T-cell (primary cell): Measurements from ENCODE around the gene OR2L3. TPM values are rescaled to one million over a fixed set of nuclear protein-coding genes. Genes with fewer than 3 reads are reported as not detected.

Source experiments
- ATAC-seq, 4 experiments: fragments of 200-7000 bp in 3 of 4; fragments of 150-1000 bp in 1 of 4; cut with Tn5 transposase; replicated peaks in 1 of 4; 1 replicate in 3 of 4; 2 replicates in 1 of 4; pipeline ENCODE4 v1.10.0; 2021; ENCODE audit warnings: moderate library complexity in 3 of 4, mild to moderate bottlenecking in 2 of 4, moderate number of reproducible peaks in 1 of 4
- CTCF ChIA-PET, 2 donors: fragments of 300-600 bp; sonication (Branson Sonifier 250); formaldehyde crosslinking; loops; one replicate each; lab custom pipeline; 2022; ENCODE audit warnings: antibody characterized with exemption in 2 of 2; lab: Charles Lee
- POLR2A ChIA-PET, 2 donors: fragments of 300-600 bp; sonication (Branson Sonifier 250); formaldehyde crosslinking; loops; one replicate each; lab custom pipeline; 2022; ENCODE audit warnings: antibody characterized with exemption in 2 of 2; lab: Charles Lee
- DNase-seq, 35 experiments: peaks; one replicate each; pipeline versions ENCODE4 v3.0.0 to v3.0.0-alpha.2; 2013 to 2023
- H3K27ac ChIP-seq: one replicate; pipeline ENCODE4 v1.5.1; 2013; ENCODE audit warnings: low read length
- H3K27me3 ChIP-seq, 2 experiments: replicated peaks in 1 of 2; 1 replicate in 1 of 2; 2 replicates in 1 of 2; pipeline versions ENCODE4 v1.6.1 to v1.7.0; 2013; ENCODE audit warnings: low read length in 1 of 2, mixed read lengths in 1 of 2; ENCODE audit not compliant: control insufficient read depth in 2 of 2, insufficient read depth in 2 of 2; ENCODE audit errors: extremely low read depth in 1 of 2
- H3K36me3 ChIP-seq, 2 donors: 1 replicate in 1 of 2; 2 replicates in 1 of 2; pipeline versions ENCODE4 v1.6.1 to v1.7.0; 2013; ENCODE audit warnings: low read length in 1 of 2; ENCODE audit not compliant: control insufficient read depth in 2 of 2, insufficient read depth in 1 of 2; ENCODE audit errors: extremely low read depth in 1 of 2
- H3K4me1 ChIP-seq, 2 experiments: 1 replicate in 1 of 2; 2 replicates in 1 of 2; pipeline versions ENCODE4 v1.6.1 to v1.7.0; 2013; ENCODE audit warnings: low read length in 2 of 2, mixed read lengths in 1 of 2; ENCODE audit not compliant: insufficient read depth in 2 of 2, control insufficient read depth in 1 of 2; ENCODE audit errors: extremely low read depth in 1 of 2
- H3K4me3 ChIP-seq, 2 donors: 1 replicate in 1 of 2; 2 replicates in 1 of 2; pipeline versions ENCODE4 v1.5.1 to v1.7.0; 2013; ENCODE audit warnings: mild to moderate bottlenecking in 2 of 2, low read length in 1 of 2, moderate library complexity in 1 of 2; ENCODE audit not compliant: control insufficient read depth in 1 of 2; ENCODE audit errors: extremely low read depth in 1 of 2
- H3K9me3 ChIP-seq: 2 replicates; pipeline ENCODE4 v1.7.0; 2013
- H3K27ac Mint-ChIP-seq, 2 donors: one replicate each; pipeline ENCODE4 v1.8.0; 2020 to 2021; ENCODE audit warnings: mild to moderate bottlenecking in 2 of 2, mixed read lengths in 2 of 2
- H3K27me3 Mint-ChIP-seq, 2 donors: one replicate each; pipeline ENCODE4 v1.8.0; 2021 to 2022; ENCODE audit warnings: mixed read lengths in 2 of 2
- H3K36me3 Mint-ChIP-seq: one replicate; pipeline ENCODE4 v1.8.0; 2021; ENCODE audit warnings: mixed read lengths
- H3K4me1 Mint-ChIP-seq, 3 donors: one replicate each; pipeline ENCODE4 v1.8.0; 2020 to 2022; ENCODE audit warnings: mixed read lengths in 3 of 3, mild to moderate bottlenecking in 1 of 3
- H3K4me3 Mint-ChIP-seq, 3 donors: one replicate each; pipeline ENCODE4 v1.8.0; 2020 to 2022; ENCODE audit warnings: mild to moderate bottlenecking in 3 of 3, mixed read lengths in 3 of 3, moderate library complexity in 3 of 3
- H3K9me3 Mint-ChIP-seq, 3 donors: one replicate each; pipeline ENCODE4 v1.8.0; 2020 to 2022; ENCODE audit warnings: mixed read lengths in 3 of 3
- WGBS: methylation state at CpG from one replicate; pipeline ENCODE4 v1.1.5; 2013; ENCODE audit warnings: missing lambda C conversion rate; ENCODE audit not compliant: insufficient coverage; 5-methylcytosine and 5-hydroxymethylcytosine counted together
- total RNA-seq, 35 experiments: library from RNA in 6 of 35; stranded (reverse) in 6 of 35; fragments of 120-200 nt in 1 of 35; gene quantifications; one replicate each; pipeline versions ENCODE4 v1.2.1 to v1.2.4 and lab custom pipeline; 2013 to 2026

Gene OR2L3, protein sequence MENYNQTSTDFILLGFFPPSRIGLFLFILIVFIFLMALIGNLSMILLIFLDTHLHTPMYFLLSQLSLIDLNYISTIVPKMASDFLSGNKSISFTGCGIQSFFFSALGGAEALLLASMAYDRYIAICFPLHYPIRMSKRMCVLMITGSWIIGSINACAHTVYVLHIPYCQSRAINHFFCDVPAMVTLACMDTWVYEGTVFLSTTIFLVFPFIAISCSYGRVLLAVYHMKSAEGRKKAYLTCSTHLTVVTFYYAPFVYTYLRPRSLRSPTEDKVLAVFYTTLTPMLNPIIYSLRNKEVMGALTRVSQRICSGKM
- total RNA-seq (not detected), total RNA-seq (lab: John Stamatoyannopoulos, UW) (0 to 0.10 (median 0) reads per million in 29 experiments)
- not detected for total RNA-seq (2013)

DNA sequence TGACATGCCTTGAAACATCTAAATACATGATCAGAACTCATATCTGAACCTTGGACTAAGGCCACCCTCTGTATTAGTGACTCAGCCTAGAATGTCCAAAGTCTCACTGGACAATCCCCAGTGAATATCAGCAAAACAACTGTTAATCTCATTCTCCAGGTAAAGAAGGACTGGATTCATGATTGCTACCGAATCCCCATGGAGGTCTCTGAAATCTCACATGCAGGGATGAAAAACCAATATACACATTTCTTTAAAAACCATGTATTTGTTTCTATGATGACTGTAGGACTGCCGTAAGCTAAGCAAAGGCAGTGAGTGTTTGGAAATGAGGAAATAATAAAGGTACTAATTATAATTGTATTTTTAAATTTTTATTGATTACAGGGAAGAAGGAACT lies at the start of gene OR2L3:
Gene OR2L3, plus strand, starts transcription at position 301 of the 400 bp plus-strand sequence. CDS start 13,846 bp downstream, outside the sequence.
- Mint-ChIP-seq H3K9me3 (peaks cover 9 to 20% (median 20%) of the 10 kb centered on the region in 3 donors), H3K27me3 (no peaks in the 10 kb centered on the region), H3K27ac (no peak within 1 kb of the TSS), H3K4me1 (no peaks in the 10 kb centered on the region), H3K4me3 (no peak within 1 kb of the TSS), H3K36me3 (no peaks in the 10 kb centered on the region)
- H3K27ac ChIP-seq, result no peak within 1 kb of the TSS
- ATAC-seq (no peak), DNase-seq (no peak)
- ChIA-PET CTCF (no interaction called here), POLR2A (no interaction called here)
- H3K4me1 ChIP-seq, result no peaks in the 10 kb centered on the region
- no peaks in the 10 kb centered on the region for H3K9me3 ChIP-seq
- WGBS, result no CpG with 5 or more reads among the region's 2 CpGs
- H3K4me3 ChIP-seq, result no peak within 1 kb of the TSS
- no peaks in the 10 kb centered on the region for H3K27me3 ChIP-seq
- no peaks in the 10 kb centered on the region for H3K36me3 ChIP-seq

DNA sequence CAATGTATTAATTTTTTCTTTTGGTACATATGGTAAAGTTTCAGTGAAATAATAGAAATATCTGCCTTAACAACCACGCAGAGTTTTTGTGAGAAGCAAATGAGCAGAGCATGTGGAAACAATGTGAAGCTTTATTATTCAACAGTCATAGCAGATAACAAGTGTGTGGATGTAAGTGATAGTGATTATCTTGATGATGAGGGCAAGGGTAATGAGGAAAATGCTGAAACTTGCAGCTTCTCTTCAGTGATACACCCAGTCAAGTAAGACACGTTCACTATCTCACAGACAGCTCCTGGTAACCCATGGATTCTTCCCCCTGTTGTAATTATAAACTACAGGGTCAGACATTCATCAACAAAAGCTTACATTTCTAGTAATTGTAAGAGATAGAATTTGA lies 47.8 kb upstream of the OR2L3 start:
- WGBS, result no CpG with 5 or more reads among the region's 2 CpGs
- Histone ChIP-seq H3K36me3 (no peaks in the 10 kb centered on the region), H3K4me1 (no peaks in the 10 kb centered on the region), H3K27ac (no peak overlapping the region), H3K4me3 (no peak overlapping the region), H3K27me3 (no peaks in the 10 kb centered on the region), H3K9me3 (no peaks in the 10 kb centered on the region)
- Mint-ChIP-seq H3K4me3 (no peak overlapping the region), H3K9me3 (peaks cover 2 to 13% (median 8%) of the 10 kb centered on the region in 3 donors), H3K27me3 (no peaks in the 10 kb centered on the region), H3K4me1 (no peaks in the 10 kb centered on the region), H3K36me3 (no peaks in the 10 kb centered on the region), H3K27ac (no peak overlapping the region)
- ChIA-PET CTCF (interaction anchor here in 1 of 2 donors (0.6 kb wide), 1 partner anchor 455 kb away, joined by 3 read pairs; no protein-coding TSS in a partner anchor), POLR2A (interaction anchor here in 1 of 2 donors (0.6 kb wide), 1 partner anchor 9 kb away, joined by 3 read pairs; no protein-coding TSS in a partner anchor)
- ATAC-seq (no peak), DNase-seq (no peak)

DNA sequence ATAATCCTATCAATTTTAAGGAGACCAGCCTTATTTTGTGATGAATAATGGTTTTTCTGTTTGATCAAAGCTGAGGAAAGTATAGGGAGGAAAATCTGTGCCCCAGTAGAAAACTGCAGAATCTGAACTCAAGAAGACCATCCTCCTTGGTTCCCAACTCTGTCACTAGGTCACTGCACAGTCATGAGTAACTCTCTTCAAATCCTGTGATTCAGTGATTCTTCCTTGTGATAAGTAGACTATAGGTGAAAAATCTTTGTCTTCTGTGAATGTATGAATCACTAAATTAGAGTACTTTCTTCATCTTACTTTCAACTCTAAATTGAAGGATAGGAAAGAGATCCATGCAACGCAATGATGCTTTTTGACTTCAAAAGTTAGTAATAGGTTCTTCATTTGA lies 46.5 kb upstream of the OR2L3 start:
- Histone ChIP-seq H3K27ac (no peak overlapping the region), H3K27me3 (no peaks in the 10 kb centered on the region), H3K4me1 (no peaks in the 10 kb centered on the region), H3K4me3 (no peak overlapping the region), H3K9me3 (no peaks in the 10 kb centered on the region), H3K36me3 (no peaks in the 10 kb centered on the region)
- DNase-seq (no peak), ATAC-seq (no peak)
- CTCF ChIA-PET, result no interaction called here
- H3K27ac Mint-ChIP-seq, result no peak overlapping the region
- H3K36me3 Mint-ChIP-seq, result no peaks in the 10 kb centered on the region
- no peaks in the 10 kb centered on the region for H3K27me3 Mint-ChIP-seq
- no CpG with 5 or more reads among the region's 1 CpG for WGBS
- POLR2A ChIA-PET, result no interaction called here
- H3K9me3 Mint-ChIP-seq, result peaks cover 2 to 11% (median 8%) of the 10 kb centered on the region in 3 donors
- H3K4me3 Mint-ChIP-seq, result no peak overlapping the region
- no peaks in the 10 kb centered on the region for H3K4me1 Mint-ChIP-seq

DNA sequence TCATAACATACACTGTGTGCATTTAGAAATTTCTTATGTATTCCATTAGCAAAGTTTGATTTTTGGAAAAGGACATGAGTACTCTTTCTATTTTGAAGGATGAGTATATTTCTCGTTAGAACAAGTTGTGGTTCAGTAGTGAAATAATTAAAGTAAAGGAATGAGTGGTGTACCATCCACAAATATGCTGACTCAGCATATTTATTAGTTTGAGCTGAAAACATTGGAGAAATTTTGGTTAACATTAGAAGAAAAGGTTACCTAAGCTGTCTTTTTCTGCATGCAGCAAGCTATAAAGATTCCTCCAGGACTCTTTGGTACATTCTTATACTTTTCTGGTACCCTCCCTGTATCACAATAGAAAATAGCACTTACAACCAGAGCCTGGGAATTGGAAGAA lies 38.9 kb upstream of the OR2L3 start:
- WGBS, result no CpG with 5 or more reads among the region's 1 CpG
- ChIA-PET CTCF (interaction anchor here in 1 of 2 donors (0.5 kb wide), 1 partner anchor 166 kb away, joined by 4 read pairs; no protein-coding TSS in a partner anchor), POLR2A (interaction anchor here in 1 of 2 donors (0.6 kb wide), 1 partner anchor 9 kb away, joined by 3 read pairs; no protein-coding TSS in a partner anchor)
- H3K4me3 Mint-ChIP-seq, result no peak overlapping the region
- H3K27ac Mint-ChIP-seq, result no peak overlapping the region
- ATAC-seq (no peak), DNase-seq (no peak)
- H3K4me1 Mint-ChIP-seq, result no peaks in the 10 kb centered on the region
- no peaks in the 10 kb centered on the region for H3K27me3 Mint-ChIP-seq
- Histone ChIP-seq H3K4me1 (no peaks in the 10 kb centered on the region), H3K4me3 (no peak overlapping the region), H3K27me3 (no peaks in the 10 kb centered on the region), H3K27ac (no peak overlapping the region), H3K36me3 (no peaks in the 10 kb centered on the region), H3K9me3 (no peaks in the 10 kb centered on the region)
- H3K36me3 Mint-ChIP-seq, result no peaks in the 10 kb centered on the region
- peaks cover 34 to 41% (median 37%) of the 10 kb centered on the region in 3 donors for H3K9me3 Mint-ChIP-seq

DNA sequence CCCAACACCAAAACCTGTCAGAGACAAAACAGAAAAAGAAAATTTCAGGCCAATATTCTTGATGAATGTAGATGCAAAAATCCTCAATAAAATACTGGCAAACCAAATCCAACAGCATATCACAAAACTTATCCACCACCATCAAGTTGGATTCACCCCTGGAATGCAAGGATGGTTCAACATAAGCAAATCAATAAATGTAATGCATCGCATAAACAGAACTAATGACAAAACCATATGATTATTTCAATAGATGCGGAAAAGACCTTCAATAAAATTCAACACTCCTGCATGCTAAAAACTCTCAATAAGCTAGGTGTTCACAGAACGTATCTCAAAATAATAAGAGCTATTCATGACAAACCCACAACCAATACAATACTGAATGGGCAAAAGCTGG lies 37.0 kb upstream of the OR2L3 start:
- H3K9me3 ChIP-seq, result no peaks in the 10 kb centered on the region
- no peak overlapping the region for H3K4me3 ChIP-seq
- H3K36me3 Mint-ChIP-seq, result no peaks in the 10 kb centered on the region
- H3K9me3 Mint-ChIP-seq, result peaks cover 23 to 37% (median 32%) of the 10 kb centered on the region in 3 donors
- no peak overlapping the region for H3K27ac ChIP-seq
- no peaks in the 10 kb centered on the region for H3K4me1 ChIP-seq
- H3K27ac Mint-ChIP-seq, result no peak overlapping the region
- H3K4me1 Mint-ChIP-seq, result no peaks in the 10 kb centered on the region
- no peaks in the 10 kb centered on the region for H3K27me3 Mint-ChIP-seq
- H3K27me3 ChIP-seq, result no peaks in the 10 kb centered on the region
- H3K36me3 ChIP-seq, result no peaks in the 10 kb centered on the region
- no peak for ATAC-seq
- DNase-seq, result no peak
- WGBS, result no CpG with 5 or more reads among the region's 3 CpGs
- no peak overlapping the region for H3K4me3 Mint-ChIP-seq
- CTCF ChIA-PET, result no interaction called here
- POLR2A ChIA-PET, result interaction anchor here in 1 of 2 donors (0.6 kb wide), 1 partner anchor 12 kb away, joined by 4 read pairs; no protein-coding TSS in a partner anchor

DNA sequence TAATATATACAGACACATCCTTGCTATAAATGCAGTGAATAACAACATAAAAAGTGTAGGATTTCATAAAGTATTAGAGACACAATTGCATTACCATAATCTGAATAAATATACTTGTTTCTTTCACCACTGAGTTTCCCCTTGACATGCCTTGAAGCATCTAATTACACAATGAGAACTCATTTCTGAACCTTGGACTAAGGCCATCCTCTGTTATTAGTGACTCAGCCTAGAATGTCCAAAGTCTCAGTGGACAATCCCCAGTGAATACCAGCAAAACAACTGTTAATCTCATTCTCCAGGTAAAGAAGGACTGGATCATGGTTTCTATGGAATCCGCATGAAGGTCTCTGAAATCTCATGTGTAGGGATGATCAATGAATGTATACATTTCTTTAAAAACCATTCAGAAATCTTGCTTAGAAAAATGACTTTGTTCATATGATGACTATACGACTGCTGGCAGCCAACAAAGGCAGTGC lies 33.4 kb upstream of the OR2L3 start, which contains the start of gene OR2L5:
Gene OR2L5, plus strand, starts transcription at position 432 of the 482 bp plus-strand sequence. CDS start 8,288 bp downstream, outside the sequence.
- H3K9me3 ChIP-seq, result no peaks in the 10 kb centered on the region
- H3K9me3 Mint-ChIP-seq, result peaks cover 21 to 39% (median 32%) of the 10 kb centered on the region in 3 donors
- DNase-seq (no peak), ATAC-seq (no peak)
- H3K4me1 ChIP-seq, result no peaks in the 10 kb centered on the region
- WGBS, result 83% methylated on average over 1 of the region's 2 CpGs
- CTCF ChIA-PET, result no interaction called here
- no peaks in the 10 kb centered on the region for H3K4me1 Mint-ChIP-seq
- no peak within 1 kb of the TSS for H3K4me3 Mint-ChIP-seq
- H3K27ac Mint-ChIP-seq, result no peak within 1 kb of the TSS
- no peak within 1 kb of the TSS for H3K4me3 ChIP-seq
- H3K36me3 Mint-ChIP-seq, result no peaks in the 10 kb centered on the region
- H3K27me3 Mint-ChIP-seq, result no peaks in the 10 kb centered on the region
- no peak within 1 kb of the TSS for H3K27ac ChIP-seq
- H3K27me3 ChIP-seq, result no peaks in the 10 kb centered on the region
- POLR2A ChIA-PET, result no interaction called here
- H3K36me3 ChIP-seq, result no peaks in the 10 kb centered on the region
